Measurements from ENCODE around the gene RAB18.
"Not testable (repeated sequence)": the region's sequence is repeated elsewhere in the genome, so short reads cannot be mapped to it uniquely, and the experiment has no call there.

The RAB18 gene

GRCh38 chr10:27542812-27543211 is 38.7 kb downstream of the RAB18 start:
- DNase-seq (ENCODE audit: low read depth in 2 of 3, low spot score in 2 of 3) = no peak

GRCh38 chr10:27547047-27547446 is 42.9 kb downstream of the RAB18 start:
- DNase-seq (ENCODE audit: low read depth in 2 of 3, low spot score in 2 of 3) = no peak

GRCh38 chr10:27547482-27547881 is 43.4 kb downstream of the RAB18 start:
- no peak for DNase-seq (ENCODE audit: low read depth in 2 of 3, low spot score in 2 of 3)

GRCh38 chr10:27550823-27551222 is 46.7 kb downstream of the RAB18 start:
- no peak for DNase-seq (ENCODE audit: low read depth in 2 of 3, low spot score in 2 of 3)

GRCh38 chr10:27558612-27559020 is 54.5 kb downstream of the RAB18 start:
- DNase-seq (ENCODE audit: low read depth in 2 of 3, low spot score in 2 of 3) = no peak

GRCh38 chr10:27561334-27561733 is 57.2 kb downstream of the RAB18 start:
- no peak for DNase-seq (ENCODE audit: low read depth in 2 of 3, low spot score in 2 of 3)

GRCh38 chr10:27564398-27564797 is 60.3 kb downstream of the RAB18 start:
- no peak for DNase-seq (ENCODE audit: low read depth in 2 of 3, low spot score in 2 of 3)

GRCh38 chr10:27564880-27565279 is 60.8 kb downstream of the RAB18 start:
- no peak for DNase-seq (ENCODE audit: low read depth in 2 of 3, low spot score in 2 of 3)

GRCh38 chr10:27568196-27569175 is 64.4 kb downstream of the RAB18 start:
- DNase-seq (ENCODE audit: low read depth in 2 of 3, low spot score in 2 of 3) = no peak

GRCh38 chr10:27569946-27570345 is 65.8 kb downstream of the RAB18 start:
- no peak for DNase-seq (ENCODE audit: low read depth in 2 of 3, low spot score in 2 of 3)

- not testable (repeated sequence) for DNase-seq (ENCODE audit: low read depth in 2 of 3, low spot score in 2 of 3)
Measured at GRCh38 chr10:27577038-27577437, 72.9 kb downstream of the RAB18 start.

- DNase-seq (ENCODE audit: low read depth in 2 of 3, low spot score in 2 of 3) = no peak
Measured at GRCh38 chr10:27578316-27578715, 74.2 kb downstream of the RAB18 start.

- DNase-seq (ENCODE audit: low read depth in 2 of 3, low spot score in 2 of 3) = no peak
Measured at GRCh38 chr10:27581225-27581624, 77.1 kb downstream of the RAB18 start.

- no peak for DNase-seq (ENCODE audit: low read depth in 2 of 3, low spot score in 2 of 3)
Measured at GRCh38 chr10:27584302-27584701, 80.2 kb downstream of the RAB18 start.

Data from activated CD8-positive, alpha-beta memory T cell treated with anti-CD3 and anti-CD28 coated beads for 48 hours (primary cell).